ENCODE data around the gene CATSPER2. TPM values are rescaled to one million over a fixed set of nuclear protein-coding genes. Genes with fewer than 3 reads are reported as not detected.
"Not testable (repeated sequence)": the region's sequence is repeated elsewhere in the genome, so short reads cannot be mapped to it uniquely, and the experiment has no call there.

CATSPER2 gene
- total RNA-seq, 2 donors from 2014 or later = 4.4 to 8.1 TPM

- not testable (repeated sequence) for DNase-seq (ENCODE audit: low spot score in 2 of 2); H3K9me3 Mint-ChIP-seq; H3K27ac Mint-ChIP-seq; H3K36me3 Mint-ChIP-seq; ATAC-seq
Observed at GRCh38 chr15:43617750-43618149, 30.9 kb downstream of the CATSPER2 start.

GRCh38 chr15:43602233-43602632 lies 46.4 kb downstream of the CATSPER2 start:
- H3K36me3 Mint-ChIP-seq; DNase-seq (ENCODE audit: low spot score in 2 of 2); ATAC-seq; H3K27ac Mint-ChIP-seq; H3K9me3 Mint-ChIP-seq: not testable (repeated sequence)

GRCh38 chr15:43600200-43600599 lies 48.4 kb downstream of the CATSPER2 start:
- H3K27ac Mint-ChIP-seq; H3K9me3 Mint-ChIP-seq; ATAC-seq; H3K36me3 Mint-ChIP-seq; DNase-seq (ENCODE audit: low spot score in 2 of 2): not testable (repeated sequence)

DNA sequence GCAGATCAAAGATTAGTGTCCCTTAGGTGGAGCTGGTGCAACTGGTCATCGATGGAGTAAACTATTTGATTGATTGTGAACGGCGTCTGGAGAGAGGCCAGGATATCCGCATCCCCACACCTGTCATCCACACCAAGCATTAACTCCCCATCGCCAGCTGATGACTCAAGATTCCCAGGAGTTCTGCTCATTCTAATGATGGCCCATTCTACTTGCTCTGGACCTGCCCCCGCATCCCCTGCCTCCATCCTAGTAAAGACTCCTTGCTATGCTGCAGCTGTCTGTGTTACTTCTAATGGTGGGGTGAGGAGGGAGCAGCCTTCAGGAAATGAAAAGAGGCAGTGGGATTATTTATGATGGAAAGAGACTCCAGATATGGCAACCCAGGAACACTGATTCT lies 49.5 kb downstream of the CATSPER2 start:
- not testable (repeated sequence) for DNase-seq (ENCODE audit: low spot score in 2 of 2); ATAC-seq; H3K36me3 Mint-ChIP-seq; H3K27ac Mint-ChIP-seq; H3K9me3 Mint-ChIP-seq

DNA sequence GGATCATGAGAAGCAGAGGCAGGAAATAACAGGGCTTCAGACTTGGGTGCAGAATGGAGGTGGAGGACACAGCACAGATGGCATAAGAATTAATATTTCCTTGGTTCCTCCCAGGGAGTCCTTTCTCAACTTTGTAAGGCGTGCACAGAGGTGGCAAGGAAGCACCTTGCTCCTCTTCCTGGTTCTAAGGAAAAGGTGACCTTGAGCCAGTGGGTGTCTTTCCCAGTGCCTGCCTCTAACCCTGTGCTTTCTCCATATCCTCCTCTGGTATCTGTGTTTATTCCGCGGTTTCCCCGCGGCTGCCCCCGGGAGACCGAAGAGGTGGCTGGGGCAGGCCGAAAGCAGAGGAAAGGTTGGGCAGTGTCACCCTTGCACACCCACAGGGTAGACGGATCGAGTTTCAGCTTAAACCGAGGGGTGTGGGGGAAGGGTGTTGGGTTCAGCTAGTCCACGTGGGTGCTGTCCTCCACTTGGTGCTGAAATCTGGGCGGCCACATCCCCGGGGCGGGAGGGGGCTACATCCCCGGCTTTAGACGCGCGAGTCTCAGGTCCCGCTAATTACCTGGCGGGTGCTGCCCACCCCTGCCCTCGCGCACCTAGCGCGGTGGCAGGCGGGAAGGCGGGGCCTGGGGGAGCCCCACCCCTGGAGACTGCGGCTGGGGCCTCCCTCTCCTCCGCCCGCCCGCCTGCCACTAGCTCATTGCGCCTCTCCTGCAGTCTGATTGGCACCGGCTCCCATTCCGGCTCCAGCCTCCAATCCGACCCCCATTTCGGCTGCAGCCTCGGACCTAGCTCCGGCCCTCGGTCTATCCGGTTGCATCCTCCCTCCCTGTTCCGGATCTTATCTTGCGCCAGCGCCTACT lies 55.1 kb downstream of the CATSPER2 start, which contains the start of gene CKMT1B:
CKMT1B (plus strand) TSS at position 700 of the 863 bp plus-strand sequence. CDS start 192 bp downstream, outside the sequence.
- H3K27ac Mint-ChIP-seq; H3K9me3 Mint-ChIP-seq; DNase-seq (ENCODE audit: low spot score in 2 of 2); H3K36me3 Mint-ChIP-seq: not testable (repeated sequence)
- ATAC-seq = peak; percentile 8 to 56

DNA sequence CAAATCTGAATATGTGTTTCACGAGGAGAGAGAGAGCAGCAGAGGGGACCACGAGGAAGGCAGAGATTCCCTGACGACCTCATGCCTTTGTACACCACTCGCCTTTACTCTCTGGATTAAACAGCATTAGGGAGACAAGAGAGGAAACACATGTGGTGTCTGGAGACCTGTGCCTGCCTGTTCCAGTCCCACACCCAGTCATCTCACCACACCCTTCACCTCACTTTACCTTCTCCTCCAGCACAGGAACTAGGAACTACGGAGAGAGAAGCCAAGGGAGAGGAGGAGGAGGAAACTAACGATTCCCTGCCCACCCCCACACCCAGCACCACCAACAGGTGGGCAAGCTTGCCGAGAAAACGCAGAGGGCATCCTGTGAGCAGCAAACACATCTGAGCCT lies 55.8 kb downstream of the CATSPER2 start:
- not testable (repeated sequence) for H3K9me3 Mint-ChIP-seq; DNase-seq (ENCODE audit: low spot score in 2 of 2); H3K36me3 Mint-ChIP-seq; H3K27ac Mint-ChIP-seq; ATAC-seq

GRCh38 chr15:43589778-43590466 lies 58.7 kb downstream of the CATSPER2 start, which contains the start of gene PPIP5K1:
PPIP5K1 (minus strand) TSS chr15:43590208; CDS start chr15:43584504, 5,704 bp downstream.
- H3K36me3 Mint-ChIP-seq; DNase-seq (ENCODE audit: low spot score in 2 of 2); H3K27ac Mint-ChIP-seq; H3K9me3 Mint-ChIP-seq: not testable (repeated sequence)
- peak; percentile 99 to 100 for ATAC-seq

Other genes starting within 250 kb of the CATSPER2 start
- gene TP53BP1, start 155.7 kb downstream of the CATSPER2 start, total RNA-seq = 10 to 100 TPM; 24.0 to 35.9 TPM
- 1 to 10 TPM in 1 of 2 donors, under 1 TPM in 1; 0.84 to 1.4 TPM for gene MAP1A, start 131.2 kb downstream of the CATSPER2 start, total RNA-seq
- 10 to 100 TPM; 27.8 to 51.3 TPM for gene PPIP5K1, start 58.6 kb downstream of the CATSPER2 start, total RNA-seq
- 1 to 10 TPM in 1 of 2 donors, under 1 TPM in 1; 0.34 to 1.1 TPM for gene CKMT1B, start 54.8 kb downstream of the CATSPER2 start, total RNA-seq
- 1 to 10 TPM; 2.3 to 2.6 TPM for gene STRC, start 30.0 kb downstream of the CATSPER2 start, total RNA-seq
- gene CKMT1A, start 45.0 kb upstream of the CATSPER2 start, total RNA-seq = not detected
- gene PDIA3, start 97.6 kb upstream of the CATSPER2 start, total RNA-seq = 100 to 1,000 TPM; 144 to 224 TPM
- gene ELL3, start 128.1 kb upstream of the CATSPER2 start, total RNA-seq = 1 to 10 TPM; 4.5 to 9.3 TPM
- 100 to 1,000 TPM; 714 to 722 TPM for gene SERF2, start 143.5 kb upstream of the CATSPER2 start, total RNA-seq
- under 1 TPM; 0.31 to 0.61 TPM for gene SERINC4, start 151.4 kb upstream of the CATSPER2 start, total RNA-seq
- gene HYPK, start 151.8 kb upstream of the CATSPER2 start, total RNA-seq = 10 to 100 TPM; 11.6 to 35.2 TPM
- gene MFAP1, start 175.8 kb upstream of the CATSPER2 start, total RNA-seq = 10 to 100 TPM; 48.5 to 50.2 TPM
- gene WDR76, start 178.2 kb upstream of the CATSPER2 start, total RNA-seq = 100 to 1,000 TPM in 1 of 2 donors, 10 to 100 TPM in 1; 70.8 to 124 TPM

All from activated naive CD4-positive, alpha-beta T cell treated with anti-CD3 and anti-CD28 coated beads, Interleukin-2, amount 50 U/mL, for 72 hours (primary cell).